Astrocyte of the cerebellum (primary cell): ENCODE results near the gene ASCC2.

Source experiments
- DNase-seq: peaks from one replicate; pipeline ENCODE4 v3.0.0-alpha.2; 2011; ENCODE audit warnings: low read depth
- H3K4me3 ChIP-seq: 2 replicates; pipeline ENCODE4 v1.5.1; 2011; ENCODE audit warnings: mild to moderate bottlenecking, low read depth, low read length, moderate library complexity
- CTCF ChIP-seq: IDR thresholded peaks from 2 replicates; pipeline ENCODE4 v1.5.1; 2012; ENCODE audit warnings: low read length, low read depth, moderate library complexity, mild to moderate bottlenecking; ENCODE audit errors: missing control alignments
- in situ Hi-C: cut with HindIII; loops from 2 replicates; pipeline ENCODE4 v1.10.0; 2017; ENCODE audit warnings: low sequenced_read_pairs

ASCC2 gene

GRCh38 chr22:29748248-29748893 lies 89.7 kb downstream of the ASCC2 start:
- H3K4me3 ChIP-seq, result no peak overlapping the region
- in situ Hi-C loops, result no loop called here
- DNase-seq, result no peak
- no peak for TF ChIP-seq CTCF

GRCh38 chr22:29747832-29748231 lies 90.2 kb downstream of the ASCC2 start:
- in situ Hi-C loops, result no loop called here
- H3K4me3 ChIP-seq, result no peak overlapping the region
- no peak for TF ChIP-seq CTCF
- no peak for DNase-seq

- TF ChIP-seq CTCF, result no peak
Measured at GRCh38 chr22:29744902-29745301, 93.2 kb downstream of the ASCC2 start.

GRCh38 chr22:29742326-29742725 lies 95.7 kb downstream of the ASCC2 start:
- TF ChIP-seq CTCF, result no peak
- DNase-seq, result no peak
- H3K4me3 ChIP-seq, result no peak overlapping the region
- in situ Hi-C loops, result no loop called here

More at GRCh38 chr22:29744902-29745301, 93.2 kb downstream of the ASCC2 start:
- DNase-seq, result no peak
- in situ Hi-C loops, result no loop called here
- H3K4me3 ChIP-seq, result no peak overlapping the region

GRCh38 chr22:29741926-29742325 lies 96.1 kb downstream of the ASCC2 start:
- DNase-seq, result no peak
- TF ChIP-seq CTCF, result no peak
- in situ Hi-C loops, result no loop called here
- no peak overlapping the region for H3K4me3 ChIP-seq

- no peak overlapping the region for H3K4me3 ChIP-seq
- TF ChIP-seq CTCF, result no peak
- no peak for DNase-seq
- in situ Hi-C loops, result no loop called here
Measured at GRCh38 chr22:29740216-29740615, 97.9 kb downstream of the ASCC2 start.

- H3K4me3 ChIP-seq, result no peak overlapping the region
- TF ChIP-seq CTCF, result no peak
- in situ Hi-C loops, result no loop called here
- no peak for DNase-seq
Measured at GRCh38 chr22:29739346-29739875, 98.7 kb downstream of the ASCC2 start.
